GM19099 (cell line): Measurements from ENCODE around the gene RAPGEF3.

Source experiments
- POLR2A ChIP-seq: IDR thresholded peaks from 3 replicates; pipeline ENCODE4 v1.6.1; 2011; ENCODE audit warnings: low read depth; ENCODE audit not compliant: insufficient read length; ENCODE audit errors: extremely low read depth

Gene RAPGEF3

DNA sequence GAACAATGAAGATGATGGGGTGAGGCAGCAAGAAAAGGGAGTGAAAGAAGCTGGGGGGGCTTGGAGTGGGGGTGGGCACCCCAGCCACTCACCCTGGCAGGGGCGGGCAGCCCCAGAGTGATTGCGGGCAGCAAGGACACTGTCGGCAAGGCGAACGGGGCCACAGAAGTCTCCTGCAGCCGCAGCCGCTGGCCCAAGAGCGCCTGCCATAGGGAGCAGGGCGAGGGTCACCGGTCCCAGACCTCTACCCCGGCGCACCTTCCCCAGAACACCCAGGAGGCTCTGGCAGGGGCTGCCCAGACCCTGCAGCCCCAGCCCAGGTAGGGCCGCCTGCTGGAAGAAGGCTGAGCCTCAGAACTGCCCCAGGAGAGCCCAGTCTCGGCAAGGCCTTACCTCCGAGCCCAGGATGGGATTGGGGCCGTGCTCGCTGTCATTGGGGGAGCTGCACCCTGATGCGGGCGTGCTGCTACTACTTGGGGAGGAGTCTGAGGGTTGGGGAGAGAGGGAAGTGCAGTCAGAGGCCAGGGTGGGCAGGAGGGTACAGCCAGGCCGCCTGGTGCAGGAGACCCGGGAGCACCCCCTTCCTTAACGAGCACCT lies 37.2 kb upstream of the RAPGEF3 start:
- no peak for TF ChIP-seq POLR2A

- TF ChIP-seq POLR2A = no peak
Measured at GRCh38 chr12:47795121-47795813, 36.6 kb upstream of the RAPGEF3 start.

DNA sequence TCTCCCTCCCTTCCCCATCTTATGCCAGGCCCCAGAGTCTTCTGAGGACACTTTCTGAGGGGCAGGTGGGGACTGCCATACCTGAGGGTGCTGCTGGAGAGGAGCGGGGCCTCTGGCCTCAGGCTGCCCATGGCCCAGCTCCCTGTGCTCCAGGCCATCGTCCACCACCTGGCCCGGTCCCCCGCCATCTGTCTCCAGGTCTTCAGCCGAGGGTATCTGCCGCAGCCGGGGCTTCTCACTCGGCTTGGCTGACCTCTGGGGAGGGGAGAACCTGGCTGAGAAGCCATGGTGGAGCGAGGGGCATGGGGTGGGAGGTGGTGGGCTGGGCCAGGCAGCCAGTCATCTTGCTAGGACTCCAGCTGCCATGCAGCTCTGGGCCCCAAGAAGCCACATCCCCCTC lies 36.0 kb upstream of the RAPGEF3 start:
- no peak for TF ChIP-seq POLR2A

DNA sequence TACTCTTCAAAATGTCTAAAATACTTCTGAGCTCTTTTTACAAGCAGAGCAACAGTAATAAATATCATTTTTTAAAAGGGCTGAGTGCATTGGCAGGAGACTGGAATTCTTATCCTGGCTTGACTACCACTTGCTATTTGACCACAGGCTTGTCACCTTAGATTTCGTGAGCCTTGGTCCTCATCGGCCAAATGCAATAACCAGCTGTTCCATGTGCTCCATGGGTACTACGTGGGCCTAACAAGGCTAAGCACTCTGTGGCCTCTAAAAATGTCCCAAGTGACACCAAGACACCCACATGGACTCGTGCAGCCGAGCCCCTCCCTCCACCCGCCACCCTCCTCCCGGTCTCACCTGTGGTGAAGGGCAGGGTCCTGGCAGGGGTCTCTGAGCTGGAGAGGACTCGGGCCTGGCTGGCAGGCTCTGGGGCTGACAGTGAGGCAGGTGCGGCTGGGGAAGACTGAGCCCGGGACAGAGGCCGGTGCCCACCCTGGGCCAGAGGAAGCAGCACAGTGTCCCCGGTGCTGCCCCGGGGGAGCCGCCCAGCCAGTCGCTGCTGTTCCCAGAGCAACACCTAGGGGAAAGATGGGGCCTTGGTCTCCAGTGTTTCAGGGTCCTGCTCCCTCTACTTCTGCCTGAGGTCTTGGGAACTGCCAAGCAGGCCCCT lies 34.5 kb upstream of the RAPGEF3 start:
- TF ChIP-seq POLR2A = no peak

DNA sequence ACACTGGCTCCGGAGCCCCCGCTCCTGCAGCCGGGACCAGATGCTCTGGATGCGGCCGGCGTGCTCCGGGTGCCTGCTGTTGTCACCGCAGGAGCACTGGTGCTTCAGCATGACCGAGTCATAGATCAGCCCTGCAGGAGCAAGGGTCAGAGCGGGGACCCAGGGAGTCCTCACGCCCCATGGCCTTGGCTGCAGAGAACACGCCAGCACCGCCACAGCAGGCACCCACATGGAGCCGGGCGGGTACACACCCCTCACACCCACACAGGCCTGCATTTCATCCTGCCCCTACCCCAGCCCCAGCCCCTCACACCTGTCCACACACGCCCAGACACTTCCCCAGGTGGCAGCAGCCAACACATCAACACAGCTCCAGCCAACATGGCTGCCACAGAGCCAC lies 33.2 kb upstream of the RAPGEF3 start:
- TF ChIP-seq POLR2A = no peak

GRCh38 chr12:47791351-47791746 lies 32.7 kb upstream of the RAPGEF3 start:
- no peak for TF ChIP-seq POLR2A

GRCh38 chr12:47790676-47791350 lies 32.1 kb upstream of the RAPGEF3 start:
- no peak for TF ChIP-seq POLR2A

DNA sequence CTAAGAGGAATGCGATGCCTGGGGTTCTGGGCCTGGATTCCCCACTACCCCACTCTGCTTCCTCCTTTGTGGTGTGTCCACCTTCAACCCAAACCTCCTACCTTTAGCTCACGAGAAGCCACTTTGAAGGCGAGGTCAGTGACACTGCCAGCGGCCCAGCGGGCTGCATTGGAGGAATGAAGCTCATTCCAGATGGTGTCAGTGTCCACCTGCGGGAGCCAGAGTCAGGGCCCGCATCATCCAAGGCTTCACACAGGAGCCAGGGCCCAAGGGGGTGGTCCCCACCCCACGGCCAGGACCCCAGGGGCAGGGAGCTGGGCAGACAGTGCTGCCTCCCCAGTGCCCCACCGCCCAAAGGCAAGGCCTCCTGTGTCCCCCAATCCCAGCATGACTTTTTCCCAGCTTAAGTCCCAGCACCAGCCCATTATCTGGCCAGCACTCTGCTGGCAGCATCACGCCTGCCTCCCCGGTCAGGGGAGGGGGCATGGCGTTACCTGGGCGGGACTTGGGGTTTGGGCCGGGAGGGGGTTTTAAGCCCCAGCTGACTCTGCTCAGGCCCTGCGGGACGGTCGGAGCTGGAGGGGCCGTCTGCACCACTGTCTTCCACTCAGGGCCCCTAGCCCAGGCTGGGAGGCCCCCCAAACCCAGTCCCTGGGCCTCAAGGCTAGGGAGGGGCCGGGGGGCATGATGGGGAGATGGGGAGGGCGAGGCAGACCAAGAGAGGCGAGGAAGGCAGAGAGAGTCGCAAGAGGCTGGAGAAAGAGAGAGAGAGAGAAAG lies 31.2 kb upstream of the RAPGEF3 start:
- TF ChIP-seq POLR2A = no peak

- no peak for TF ChIP-seq POLR2A
Measured at GRCh38 chr12:47789141-47789540, 30.5 kb upstream of the RAPGEF3 start.

DNA sequence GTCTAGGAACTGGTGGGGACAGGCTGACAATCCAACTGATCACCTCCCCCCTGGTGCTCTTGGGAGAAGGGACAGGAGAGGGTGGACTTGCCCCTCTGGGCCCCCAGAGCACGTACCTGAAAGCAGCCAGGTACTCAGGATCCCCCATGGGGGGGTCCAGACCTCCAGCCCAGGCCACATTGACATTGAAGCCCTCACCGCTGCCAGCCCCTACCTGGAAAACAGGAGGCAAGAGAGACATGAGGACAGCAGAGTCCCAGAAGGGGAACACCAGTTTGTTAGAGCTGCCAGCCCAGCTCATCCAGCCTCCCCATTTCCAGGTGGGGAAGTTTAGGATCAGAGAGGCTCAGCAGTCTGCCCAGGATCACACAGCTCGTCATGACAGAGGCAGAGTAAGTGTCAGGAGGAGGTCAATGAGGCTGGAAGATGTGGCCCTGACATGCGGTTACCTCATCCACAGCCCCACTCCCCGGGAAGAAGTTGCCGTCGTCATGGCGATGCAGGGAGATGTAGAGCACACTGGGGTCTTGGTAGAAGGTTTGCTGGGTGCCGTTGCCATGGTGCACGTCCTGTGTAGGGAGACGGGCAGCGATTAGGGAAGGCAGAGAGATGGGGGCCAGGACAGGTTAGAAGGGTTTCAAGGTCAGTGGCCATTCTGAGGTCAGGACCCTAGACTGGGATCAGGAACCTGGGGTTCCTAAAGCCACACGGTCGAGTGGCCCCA lies 29.1 kb upstream of the RAPGEF3 start:
- TF ChIP-seq POLR2A = no peak

DNA sequence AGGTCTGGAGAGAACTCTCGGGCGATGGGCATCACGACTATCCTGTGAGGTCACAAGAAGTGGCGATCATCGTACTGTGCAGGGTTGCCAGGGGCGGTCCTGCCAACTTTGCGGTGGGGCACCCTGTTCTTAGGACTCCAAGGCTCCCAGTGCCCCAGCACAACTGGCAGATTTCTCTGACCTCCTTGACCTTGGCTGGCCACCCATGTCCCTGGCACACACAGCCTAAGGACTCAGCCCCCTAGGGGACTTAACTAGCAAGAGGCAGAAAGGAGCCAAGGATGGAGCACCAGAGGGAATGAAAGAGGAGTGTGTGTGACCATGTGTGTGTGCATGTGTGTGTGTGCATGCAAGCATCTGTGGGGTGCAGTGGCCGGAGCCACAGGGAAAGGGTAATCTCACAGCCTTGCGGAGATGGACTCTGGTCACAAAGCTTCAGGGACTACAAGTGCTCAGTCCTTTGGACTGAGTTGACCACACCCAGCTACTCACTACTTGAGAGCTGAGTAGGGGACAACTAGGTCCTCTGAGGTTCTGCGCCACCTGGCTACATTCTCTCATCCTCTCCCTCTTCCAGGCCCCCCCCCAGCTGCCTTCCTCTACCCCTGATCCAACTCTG lies 28.1 kb upstream of the RAPGEF3 start:
- no peak for TF ChIP-seq POLR2A

- no peak for TF ChIP-seq POLR2A
Measured at GRCh38 chr12:47785887-47786661, 27.4 kb upstream of the RAPGEF3 start.

DNA sequence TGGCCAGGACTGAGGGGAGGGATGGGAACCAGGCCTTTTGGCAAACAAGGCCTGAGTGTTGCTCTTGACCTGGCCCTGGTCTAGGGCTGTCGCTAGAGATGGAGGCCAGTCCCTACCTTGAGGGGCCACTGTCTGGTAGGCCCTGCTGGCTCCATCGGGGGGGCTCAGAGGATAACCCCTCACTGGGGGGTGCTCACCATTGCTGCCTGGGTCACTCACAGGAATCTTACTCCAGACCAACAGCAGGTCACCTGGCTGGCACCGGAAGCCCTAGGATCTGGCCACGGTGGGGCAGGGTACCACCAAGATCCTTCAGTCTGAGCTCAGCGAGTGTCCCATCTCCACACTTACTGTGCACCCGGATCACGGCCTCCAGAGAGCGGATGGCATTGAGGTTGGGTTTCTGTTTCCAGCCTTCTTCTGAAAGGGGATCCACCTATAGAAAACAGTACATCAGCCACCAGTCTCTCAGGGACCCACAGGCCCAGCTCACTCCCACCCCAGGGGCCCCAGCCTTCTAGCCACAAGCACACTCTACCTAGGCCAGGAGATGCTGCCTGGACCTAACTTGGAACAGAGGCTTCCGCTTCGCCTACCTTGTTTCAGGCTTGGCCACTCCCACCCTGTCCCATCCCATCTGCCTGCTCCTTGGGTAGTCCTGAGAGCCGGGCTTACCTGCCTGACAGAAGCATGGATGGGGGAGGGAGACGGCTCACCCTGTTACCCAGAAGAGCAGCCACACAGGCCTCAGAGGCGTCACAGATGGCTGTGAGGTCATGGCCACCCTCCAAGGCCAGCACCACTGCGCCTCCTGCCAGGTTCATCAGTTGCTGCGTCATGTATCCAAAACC lies 26.6 kb upstream of the RAPGEF3 start:
- TF ChIP-seq POLR2A = no peak
